HL-60 (cell line): ENCODE data around the gene RGCC.

Experiments
- DNase-seq, 2 experiments: peaks; one replicate each; pipeline ENCODE4 v3.0.0-alpha.2; 2010 to 2020; ENCODE audit warnings: low read depth in 1 of 2, low spot score in 1 of 2
- H3K27ac ChIP-seq: fragments of 250-450 bp; sonication (Bioruptor Pico); replicated peaks from 2 replicates; pipeline ENCODE4 v1.5.1; 2020; ENCODE audit warnings: mild to moderate bottlenecking, moderate library complexity
- H3K27me3 ChIP-seq: fragments of 250-450 bp; sonication (Bioruptor Pico); 2 replicates; pipeline ENCODE4 v1.5.1; 2021; ENCODE audit warnings: mild to moderate bottlenecking, moderate library complexity; ENCODE audit not compliant: insufficient read depth, poor library complexity, severe bottlenecking
- H3K4me3 ChIP-seq: replicated peaks from 2 replicates; pipeline ENCODE4 v1.5.1; 2011; ENCODE audit warnings: mild to moderate bottlenecking, control low read depth, low read length; ENCODE audit not compliant: insufficient read depth
- GABPA ChIP-seq: IDR thresholded peaks from 2 replicates; pipeline ENCODE4 v1.6.1; 2012; ENCODE audit warnings: low read depth
- POLR2AphosphoS5 ChIP-seq: IDR thresholded peaks from 2 replicates; pipeline ENCODE4 v1.6.1; 2012; ENCODE audit warnings: low read depth
- SPI1 ChIP-seq: IDR thresholded peaks from 2 replicates; pipeline ENCODE4 v1.6.1; 2012; ENCODE audit warnings: low read depth, mild to moderate bottlenecking, borderline replicate concordance
- TF ChIP-seq, protein P1 (sequence below): IDR thresholded peaks from one replicate; pipeline ENCODE4 v1.5.1; 2011; ENCODE audit warnings: low read length, control low read depth, inconsistent platforms; ENCODE audit not compliant: insufficient read depth
- TF ChIP-seq, protein P2 (sequence below): IDR thresholded peaks from 2 replicates; pipeline ENCODE4 v1.6.1; 2012; ENCODE audit warnings: low read depth; ENCODE audit not compliant: insufficient replicate concordance

The RGCC gene

DNA sequence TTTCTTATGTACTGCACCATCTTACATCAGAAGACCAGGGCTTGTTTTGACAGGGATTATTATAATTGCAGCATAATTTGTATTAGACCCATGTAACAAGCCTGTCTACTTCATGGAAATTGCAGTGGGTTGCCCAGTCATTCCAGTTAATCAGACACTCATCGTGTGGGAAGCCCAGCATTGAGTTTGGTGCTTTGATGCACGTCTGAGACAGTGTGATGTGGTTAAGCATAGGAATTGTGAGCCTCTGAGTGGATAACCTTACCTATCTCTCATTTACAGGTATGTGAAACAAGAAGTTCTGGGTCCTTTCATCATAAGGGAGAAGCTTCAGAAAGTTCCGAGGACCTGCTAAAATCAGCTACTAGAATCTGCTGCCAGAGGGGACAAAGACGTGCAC, 12.8 kb downstream of the RGCC start:
- Histone ChIP-seq H3K27ac (no peak overlapping the region), H3K4me3 (no peak overlapping the region), H3K27me3 (no peaks in the 10 kb centered on the region)
- TF ChIP-seq, protein P1, sequence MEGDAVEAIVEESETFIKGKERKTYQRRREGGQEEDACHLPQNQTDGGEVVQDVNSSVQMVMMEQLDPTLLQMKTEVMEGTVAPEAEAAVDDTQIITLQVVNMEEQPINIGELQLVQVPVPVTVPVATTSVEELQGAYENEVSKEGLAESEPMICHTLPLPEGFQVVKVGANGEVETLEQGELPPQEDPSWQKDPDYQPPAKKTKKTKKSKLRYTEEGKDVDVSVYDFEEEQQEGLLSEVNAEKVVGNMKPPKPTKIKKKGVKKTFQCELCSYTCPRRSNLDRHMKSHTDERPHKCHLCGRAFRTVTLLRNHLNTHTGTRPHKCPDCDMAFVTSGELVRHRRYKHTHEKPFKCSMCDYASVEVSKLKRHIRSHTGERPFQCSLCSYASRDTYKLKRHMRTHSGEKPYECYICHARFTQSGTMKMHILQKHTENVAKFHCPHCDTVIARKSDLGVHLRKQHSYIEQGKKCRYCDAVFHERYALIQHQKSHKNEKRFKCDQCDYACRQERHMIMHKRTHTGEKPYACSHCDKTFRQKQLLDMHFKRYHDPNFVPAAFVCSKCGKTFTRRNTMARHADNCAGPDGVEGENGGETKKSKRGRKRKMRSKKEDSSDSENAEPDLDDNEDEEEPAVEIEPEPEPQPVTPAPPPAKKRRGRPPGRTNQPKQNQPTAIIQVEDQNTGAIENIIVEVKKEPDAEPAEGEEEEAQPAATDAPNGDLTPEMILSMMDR, result no peak
- TF ChIP-seq SPI1 (no peak), GABPA (no peak), POLR2AphosphoS5 (no peak)
- TF ChIP-seq, protein P2, sequence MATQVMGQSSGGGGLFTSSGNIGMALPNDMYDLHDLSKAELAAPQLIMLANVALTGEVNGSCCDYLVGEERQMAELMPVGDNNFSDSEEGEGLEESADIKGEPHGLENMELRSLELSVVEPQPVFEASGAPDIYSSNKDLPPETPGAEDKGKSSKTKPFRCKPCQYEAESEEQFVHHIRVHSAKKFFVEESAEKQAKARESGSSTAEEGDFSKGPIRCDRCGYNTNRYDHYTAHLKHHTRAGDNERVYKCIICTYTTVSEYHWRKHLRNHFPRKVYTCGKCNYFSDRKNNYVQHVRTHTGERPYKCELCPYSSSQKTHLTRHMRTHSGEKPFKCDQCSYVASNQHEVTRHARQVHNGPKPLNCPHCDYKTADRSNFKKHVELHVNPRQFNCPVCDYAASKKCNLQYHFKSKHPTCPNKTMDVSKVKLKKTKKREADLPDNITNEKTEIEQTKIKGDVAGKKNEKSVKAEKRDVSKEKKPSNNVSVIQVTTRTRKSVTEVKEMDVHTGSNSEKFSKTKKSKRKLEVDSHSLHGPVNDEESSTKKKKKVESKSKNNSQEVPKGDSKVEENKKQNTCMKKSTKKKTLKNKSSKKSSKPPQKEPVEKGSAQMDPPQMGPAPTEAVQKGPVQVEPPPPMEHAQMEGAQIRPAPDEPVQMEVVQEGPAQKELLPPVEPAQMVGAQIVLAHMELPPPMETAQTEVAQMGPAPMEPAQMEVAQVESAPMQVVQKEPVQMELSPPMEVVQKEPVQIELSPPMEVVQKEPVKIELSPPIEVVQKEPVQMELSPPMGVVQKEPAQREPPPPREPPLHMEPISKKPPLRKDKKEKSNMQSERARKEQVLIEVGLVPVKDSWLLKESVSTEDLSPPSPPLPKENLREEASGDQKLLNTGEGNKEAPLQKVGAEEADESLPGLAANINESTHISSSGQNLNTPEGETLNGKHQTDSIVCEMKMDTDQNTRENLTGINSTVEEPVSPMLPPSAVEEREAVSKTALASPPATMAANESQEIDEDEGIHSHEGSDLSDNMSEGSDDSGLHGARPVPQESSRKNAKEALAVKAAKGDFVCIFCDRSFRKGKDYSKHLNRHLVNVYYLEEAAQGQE, result no peak
- DNase-seq, result no peak

DNA sequence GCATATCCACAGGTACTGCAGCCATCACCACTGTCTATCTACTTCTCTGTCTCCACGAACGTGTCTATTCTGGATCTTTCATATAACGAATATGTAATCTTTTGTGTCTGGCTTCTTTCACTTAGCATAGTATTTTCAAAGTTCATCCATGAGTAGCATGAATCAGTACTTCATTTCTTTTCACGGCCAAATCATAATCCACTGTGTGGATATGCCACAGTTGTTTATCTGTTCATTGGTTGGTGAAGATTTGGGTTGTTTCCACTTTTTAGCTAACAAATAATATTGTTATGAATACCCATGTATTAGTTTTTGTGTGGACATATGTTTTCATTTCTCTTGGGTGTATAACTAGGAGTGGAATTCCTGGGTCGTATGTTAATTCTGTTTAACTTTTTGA, 14.4 kb downstream of the RGCC start:
- TF ChIP-seq SPI1, result no peak
- TF ChIP-seq, protein P2, result no peak
- Histone ChIP-seq H3K27me3 (no peaks in the 10 kb centered on the region), H3K27ac (no peak overlapping the region), H3K4me3 (no peak overlapping the region)
- DNase-seq, result no peak

DNA sequence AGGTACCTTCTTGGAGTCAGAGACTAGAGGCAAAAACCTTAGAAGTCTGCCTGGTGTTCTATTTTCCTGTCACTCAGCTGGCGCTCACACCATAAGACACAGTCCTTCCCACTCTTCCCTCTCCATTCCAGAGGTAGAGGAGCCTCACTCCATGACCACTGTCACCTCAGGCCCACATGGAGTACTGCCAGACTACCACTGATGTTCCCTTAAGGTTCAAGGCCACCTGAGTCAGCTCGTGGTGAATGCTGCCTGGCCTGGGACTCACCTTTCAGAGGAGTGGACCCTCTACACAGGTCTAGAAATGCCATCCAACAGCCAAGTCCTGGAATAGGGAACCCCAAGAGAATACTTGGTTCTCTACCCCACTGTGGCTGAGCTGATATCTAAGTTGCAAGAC, 29.9 kb downstream of the RGCC start:
- TF ChIP-seq POLR2AphosphoS5, result no peak
- TF ChIP-seq, protein P1, result no peak
- H3K4me3 ChIP-seq, result no peak overlapping the region
- no peak for DNase-seq
- no peaks in the 10 kb centered on the region for H3K27me3 ChIP-seq
- no peak overlapping the region for H3K27ac ChIP-seq

DNA sequence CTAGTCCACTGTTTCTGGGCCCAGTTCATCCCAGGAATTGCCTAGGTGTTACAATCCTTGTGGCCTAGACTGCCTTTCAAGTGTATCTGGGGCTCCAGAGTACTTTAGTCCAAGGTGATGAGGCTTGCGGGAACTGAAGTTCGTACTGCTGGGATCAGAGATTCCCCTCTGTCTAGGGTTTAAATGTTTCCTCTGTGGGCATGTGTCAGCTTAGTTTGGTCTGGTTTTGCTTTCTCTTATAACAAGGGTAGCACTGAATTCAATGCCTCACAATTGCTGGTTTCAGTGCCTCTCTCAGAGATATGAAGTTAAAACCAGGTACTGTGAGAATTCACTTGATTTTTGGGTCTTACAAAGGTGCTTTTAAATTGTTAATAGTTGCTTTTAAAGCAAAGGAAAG, 30.8 kb downstream of the RGCC start:
- Histone ChIP-seq H3K4me3 (no peak overlapping the region), H3K27me3 (no peaks in the 10 kb centered on the region), H3K27ac (no peak overlapping the region)
- no peak for DNase-seq
- TF ChIP-seq, protein P1, result no peak
- TF ChIP-seq GABPA (no peak), SPI1 (no peak), POLR2AphosphoS5 (no peak)
- TF ChIP-seq, protein P2, result no peak
